Muscle layer of duodenum (tissue), 2 donors: Measurements from ENCODE around the gene SDCBP2.

ENCODE experiments used
- H3K27ac ChIP-seq: one replicate; pipeline ENCODE4 v1.7.0; 2013; ENCODE audit warnings: mild to moderate bottlenecking, low read length
- H3K27me3 ChIP-seq: one replicate; pipeline ENCODE4 v1.7.0; 2013; ENCODE audit warnings: low read depth, mild to moderate bottlenecking, control low read depth, low read length
- H3K36me3 ChIP-seq, 2 donors: one replicate each; pipeline ENCODE4 v1.7.0; 2013; ENCODE audit warnings: low read length in 2 of 2, control low read depth in 1 of 2, mild to moderate bottlenecking in 1 of 2; ENCODE audit not compliant: insufficient read depth in 2 of 2, control insufficient read depth in 1 of 2
- H3K4me1 ChIP-seq, 2 donors: one replicate each; pipeline ENCODE4 v1.7.0; 2013; ENCODE audit warnings: low read length in 2 of 2, mild to moderate bottlenecking in 2 of 2, control low read depth in 1 of 2, moderate library complexity in 1 of 2; ENCODE audit not compliant: insufficient read depth in 2 of 2, control insufficient read depth in 1 of 2
- H3K4me3 ChIP-seq, 2 donors: one replicate each; pipeline ENCODE4 v1.7.0; 2013; ENCODE audit warnings: low read length in 2 of 2, low read depth in 1 of 2, mild to moderate bottlenecking in 1 of 2
- H3K9me3 ChIP-seq, 2 donors: one replicate each; pipeline ENCODE4 v1.7.0; 2013; ENCODE audit warnings: low read length in 2 of 2, control low read depth in 1 of 2, mild to moderate bottlenecking in 1 of 2; ENCODE audit not compliant: control insufficient read depth in 1 of 2
- donor health status: healthy.

Gene SDCBP2

GRCh38 chr20:1336699-1337367 is 7.9 kb upstream of the SDCBP2 start:
- Histone ChIP-seq H3K27ac (peak overlapping the region; percentile 5), H3K36me3 (peaks cover 0 to 16% of the 10 kb centered on the region in 2 donors), H3K4me1 (peaks cover 0 to 14% of the 10 kb centered on the region in 2 donors), H3K4me3 (no peak overlapping the region), H3K27me3 (no peaks in the 10 kb centered on the region), H3K9me3 (no peaks in the 10 kb centered on the region)

GRCh38 chr20:1335961-1336698 is 7.2 kb upstream of the SDCBP2 start:
- Histone ChIP-seq H3K4me3 (no peak overlapping the region), H3K27ac (no peak overlapping the region)

GRCh38 chr20:1334761-1335160 is 5.8 kb upstream of the SDCBP2 start:
- no peaks in the 10 kb centered on the region for H3K27me3 ChIP-seq
- peaks cover 4 to 14% of the 10 kb centered on the region in 2 donors for H3K4me1 ChIP-seq
- peaks cover 0 to 20% of the 10 kb centered on the region in 2 donors for H3K36me3 ChIP-seq
- H3K9me3 ChIP-seq, result no peaks in the 10 kb centered on the region
- no peak overlapping the region for H3K4me3 ChIP-seq
- H3K27ac ChIP-seq, result no peak overlapping the region

More at GRCh38 chr20:1335961-1336698, 7.2 kb upstream of the SDCBP2 start:
- H3K27me3 ChIP-seq, result no peaks in the 10 kb centered on the region
- H3K4me1 ChIP-seq, result peaks cover 0 to 14% of the 10 kb centered on the region in 2 donors
- peaks cover 0 to 18% of the 10 kb centered on the region in 2 donors for H3K36me3 ChIP-seq
- H3K9me3 ChIP-seq, result no peaks in the 10 kb centered on the region

GRCh38 chr20:1334370-1334731 is 5.4 kb upstream of the SDCBP2 start:
- Histone ChIP-seq H3K36me3 (peaks cover 0 to 20% of the 10 kb centered on the region in 2 donors), H3K9me3 (no peaks in the 10 kb centered on the region), H3K4me1 (peaks cover 4 to 14% of the 10 kb centered on the region in 2 donors), H3K27me3 (no peaks in the 10 kb centered on the region), H3K27ac (no peak overlapping the region), H3K4me3 (no peak overlapping the region)

GRCh38 chr20:1333462-1334369 is 4.8 kb upstream of the SDCBP2 start:
- peaks cover 4 to 17% of the 10 kb centered on the region in 2 donors for H3K4me1 ChIP-seq
- no peak overlapping the region for H3K27ac ChIP-seq
- no peaks in the 10 kb centered on the region for H3K27me3 ChIP-seq
- H3K9me3 ChIP-seq, result no peaks in the 10 kb centered on the region
- H3K4me3 ChIP-seq, result no peak overlapping the region
- peaks cover 0 to 20% of the 10 kb centered on the region in 2 donors for H3K36me3 ChIP-seq

GRCh38 chr20:1332749-1333300 is 3.9 kb upstream of the SDCBP2 start:
- Histone ChIP-seq H3K36me3 (peaks cover 0 to 20% of the 10 kb centered on the region in 2 donors), H3K4me1 (peaks cover 6 to 25% of the 10 kb centered on the region in 2 donors), H3K9me3 (no peaks in the 10 kb centered on the region), H3K27ac (no peak overlapping the region), H3K4me3 (no peak overlapping the region), H3K27me3 (no peaks in the 10 kb centered on the region)

- no peak overlapping the region for H3K4me3 ChIP-seq
- H3K9me3 ChIP-seq, result no peaks in the 10 kb centered on the region
- peaks cover 0 to 20% of the 10 kb centered on the region in 2 donors for H3K36me3 ChIP-seq
- H3K27me3 ChIP-seq, result no peaks in the 10 kb centered on the region
- H3K27ac ChIP-seq, result no peak overlapping the region
- peaks cover 11 to 25% of the 10 kb centered on the region in 2 donors for H3K4me1 ChIP-seq
These were observed 3.0 kb upstream of the SDCBP2 start for GRCh38 chr20:1331801-1332453.

- Histone ChIP-seq H3K9me3 (no peaks in the 10 kb centered on the region), H3K36me3 (peaks cover 0 to 20% of the 10 kb centered on the region in 2 donors), H3K27ac (peak overlapping the region; percentile 98), H3K27me3 (no peaks in the 10 kb centered on the region), H3K4me1 (peaks cover 18 to 27% of the 10 kb centered on the region in 2 donors), H3K4me3 (no peak overlapping the region)
These were observed 2.2 kb upstream of the SDCBP2 start for GRCh38 chr20:1331101-1331500.

GRCh38 chr20:1330075-1330830 is 1.3 kb upstream of the SDCBP2 start:
- Histone ChIP-seq H3K4me1 (peaks cover 19 to 27% of the 10 kb centered on the region in 2 donors), H3K27me3 (no peaks in the 10 kb centered on the region), H3K27ac (peak overlapping the region; percentile 98), H3K9me3 (no peaks in the 10 kb centered on the region), H3K4me3 (no peak overlapping the region), H3K36me3 (peaks cover 0 to 24% of the 10 kb centered on the region in 2 donors)
